Measurements from ENCODE around the gene DYRK2.
"Not testable (repeated sequence)": the region's sequence is repeated elsewhere in the genome, so short reads cannot be mapped to it uniquely, and the experiment has no call there.

Gene DYRK2

DNA sequence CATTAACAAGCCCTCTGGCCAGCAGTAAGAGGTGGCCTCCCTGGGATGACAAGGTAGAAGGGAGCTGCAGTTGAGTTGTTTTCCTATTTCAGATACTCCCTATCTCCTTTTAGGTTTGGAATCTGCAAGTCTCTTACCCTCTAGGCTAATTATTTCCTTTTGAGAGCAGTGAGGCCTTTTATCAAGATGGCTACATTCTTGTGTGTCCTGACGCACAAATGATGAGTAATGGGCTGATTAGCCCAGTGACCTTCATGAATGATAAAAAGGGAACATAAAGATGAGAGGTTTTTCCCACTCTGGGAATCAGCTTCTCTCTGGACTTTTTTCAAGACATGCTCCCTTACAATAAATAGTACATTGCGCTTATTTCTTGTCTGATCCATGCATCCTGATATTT is 22.9 kb downstream of the DYRK2 start:
- H3K4me1 ChIP-seq (ENCODE audit: control insufficient read depth in 1 of 2, insufficient read depth in 1 of 2, low read depth in 1 of 2, low read length in 1 of 2) = no peaks in the 10 kb centered on the region
- no peaks in the 10 kb centered on the region for H3K27me3 ChIP-seq
- no peak overlapping the region for H3K27ac ChIP-seq
- no peaks in the 10 kb centered on the region for H3K36me3 ChIP-seq
- no peak for TF ChIP-seq CTCF (IDR thresholded peaks at IDR 0.05)
- H3K4me3 ChIP-seq (ENCODE audit: low read depth in 1 of 2, low read length in 1 of 2) = no peak overlapping the region
- no peaks in the 10 kb centered on the region for H3K9me3 ChIP-seq

DNA sequence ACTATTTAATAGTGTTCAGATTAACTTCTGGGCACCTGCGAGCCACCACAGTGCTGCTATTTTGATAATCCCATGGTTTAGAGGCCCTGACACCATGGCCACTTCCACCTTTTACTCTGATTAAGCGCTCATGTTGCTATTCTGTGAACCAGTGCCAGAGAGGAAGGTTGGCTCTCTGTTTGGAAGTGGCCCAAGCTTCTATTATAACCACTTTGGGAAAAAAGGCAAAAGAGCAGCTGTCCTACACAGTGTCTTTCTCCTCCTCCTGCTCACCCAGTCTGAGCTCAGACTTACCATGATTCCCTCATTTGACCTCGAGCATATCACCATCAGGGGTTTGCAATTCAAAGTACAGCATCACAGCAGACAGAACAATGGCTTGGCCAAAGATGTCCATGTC is 23.3 kb downstream of the DYRK2 start:
- Histone ChIP-seq H3K27ac (no peak overlapping the region), H3K4me1 (ENCODE audit: control insufficient read depth in 1 of 2, insufficient read depth in 1 of 2, low read depth in 1 of 2, low read length in 1 of 2) (no peaks in the 10 kb centered on the region), H3K27me3 (no peaks in the 10 kb centered on the region), H3K4me3 (ENCODE audit: low read depth in 1 of 2, low read length in 1 of 2) (no peak overlapping the region), H3K36me3 (no peaks in the 10 kb centered on the region), H3K9me3 (no peaks in the 10 kb centered on the region)
- TF ChIP-seq CTCF (IDR thresholded peaks at IDR 0.05) = no peak

GRCh38 chr12:67672507-67672906 is 24.0 kb downstream of the DYRK2 start:
- not testable (repeated sequence) for H3K4me3 ChIP-seq (ENCODE audit: low read depth in 1 of 2, low read length in 1 of 2); H3K27me3 ChIP-seq; H3K4me1 ChIP-seq (ENCODE audit: control insufficient read depth in 1 of 2, insufficient read depth in 1 of 2, low read depth in 1 of 2, low read length in 1 of 2)

DNA sequence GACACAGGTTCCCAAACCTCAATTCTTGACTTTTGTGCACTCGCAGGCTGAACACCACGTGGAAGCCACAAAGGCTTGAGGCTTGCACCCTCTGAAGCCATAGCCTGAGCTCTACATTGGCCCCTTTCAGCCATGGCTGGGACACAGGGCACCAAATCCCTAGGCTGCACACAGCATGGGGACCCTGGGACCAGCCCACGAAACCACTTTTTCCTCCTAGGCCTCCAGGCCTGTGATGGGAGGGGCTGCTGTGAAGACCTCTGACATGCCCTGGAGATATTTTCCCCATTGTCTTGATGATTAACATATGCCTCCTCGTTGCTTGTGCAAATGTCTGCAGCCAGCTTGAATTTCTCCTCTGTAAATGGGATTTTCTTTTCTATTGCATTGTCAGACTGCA is 25.0 kb downstream of the DYRK2 start:
- H3K4me1 ChIP-seq (ENCODE audit: control insufficient read depth in 1 of 2, insufficient read depth in 1 of 2, low read depth in 1 of 2, low read length in 1 of 2); H3K27ac ChIP-seq; H3K4me3 ChIP-seq (ENCODE audit: low read depth in 1 of 2, low read length in 1 of 2); H3K27me3 ChIP-seq; H3K36me3 ChIP-seq; H3K9me3 ChIP-seq: not testable (repeated sequence)

More at GRCh38 chr12:67672507-67672906, 24.0 kb downstream of the DYRK2 start:
- not testable (repeated sequence) for H3K9me3 ChIP-seq, H3K36me3 ChIP-seq, H3K27ac ChIP-seq

DNA sequence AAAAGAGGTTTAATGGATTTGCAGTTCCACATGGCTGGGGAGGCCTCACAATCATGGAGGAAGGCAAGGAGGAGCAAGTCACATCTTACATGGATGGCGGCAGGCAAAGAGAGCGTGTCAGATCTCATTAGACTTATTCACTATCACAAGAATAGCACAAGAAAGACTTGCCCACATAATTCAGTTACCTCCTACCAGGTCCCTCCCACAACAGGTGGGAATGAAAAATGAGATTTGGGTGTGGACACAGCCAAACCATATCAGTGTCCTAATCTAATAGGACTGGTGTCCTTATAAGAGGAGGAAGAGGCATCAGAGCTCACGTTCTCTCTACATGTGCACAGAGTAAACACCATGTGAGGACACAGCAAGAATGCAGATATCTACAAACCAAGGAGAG is 25.9 kb downstream of the DYRK2 start:
- TF ChIP-seq CTCF (IDR thresholded peaks at IDR 0.05) = no peak
- Histone ChIP-seq H3K9me3 (no peaks in the 10 kb centered on the region), H3K36me3 (no peaks in the 10 kb centered on the region), H3K27ac (no peak overlapping the region), H3K4me1 (ENCODE audit: control insufficient read depth in 1 of 2, insufficient read depth in 1 of 2, low read depth in 1 of 2, low read length in 1 of 2) (no peaks in the 10 kb centered on the region), H3K4me3 (ENCODE audit: low read depth in 1 of 2, low read length in 1 of 2) (no peak overlapping the region), H3K27me3 (no peaks in the 10 kb centered on the region)

GRCh38 chr12:67676624-67677023 is 28.1 kb downstream of the DYRK2 start:
- Histone ChIP-seq H3K4me3 (ENCODE audit: low read depth in 1 of 2, low read length in 1 of 2) (no peak overlapping the region), H3K4me1 (ENCODE audit: control insufficient read depth in 1 of 2, insufficient read depth in 1 of 2, low read depth in 1 of 2, low read length in 1 of 2) (no peaks in the 10 kb centered on the region), H3K9me3 (no peaks in the 10 kb centered on the region), H3K27me3 (no peaks in the 10 kb centered on the region), H3K36me3 (no peaks in the 10 kb centered on the region), H3K27ac (no peak overlapping the region)
- no peak for TF ChIP-seq CTCF (IDR thresholded peaks at IDR 0.05)

- H3K9me3 ChIP-seq = no peaks in the 10 kb centered on the region
- no peak overlapping the region for H3K27ac ChIP-seq
- no peaks in the 10 kb centered on the region for H3K4me1 ChIP-seq (ENCODE audit: control insufficient read depth in 1 of 2, insufficient read depth in 1 of 2, low read depth in 1 of 2, low read length in 1 of 2)
- H3K36me3 ChIP-seq = no peaks in the 10 kb centered on the region
- no peaks in the 10 kb centered on the region for H3K27me3 ChIP-seq
- TF ChIP-seq CTCF (IDR thresholded peaks at IDR 0.05) = no peak
- no peak overlapping the region for H3K4me3 ChIP-seq (ENCODE audit: low read depth in 1 of 2, low read length in 1 of 2)
Observed at GRCh38 chr12:67677166-67677565, 28.6 kb downstream of the DYRK2 start.
